ENCODE results near the gene MB21D2.
A peak's percentile ranks its signal among the peaks of the same experiment; 100 is the strongest.

MB21D2 gene

GRCh38 chr3:192887701-192888100 is 30.0 kb downstream of the MB21D2 start:
- H3K27ac Mint-ChIP-seq: no peak overlapping the region

GRCh38 chr3:192887047-192887446 is 30.6 kb downstream of the MB21D2 start:
- H3K4me1 Mint-ChIP-seq: peaks cover 37% of the 10 kb centered on the region

More at GRCh38 chr3:192887701-192888100, 30.0 kb downstream of the MB21D2 start:
- Mint-ChIP-seq H3K36me3 (no peaks in the 10 kb centered on the region), H3K4me1 (peaks cover 44% of the 10 kb centered on the region), H3K9me3 (no peaks in the 10 kb centered on the region), H3K27me3 (no peaks in the 10 kb centered on the region), H3K4me3 (no peak overlapping the region)
- ATAC-seq: no peak

GRCh38 chr3:192884777-192885773 is 32.6 kb downstream of the MB21D2 start:
- H3K36me3 Mint-ChIP-seq: no peaks in the 10 kb centered on the region
- H3K4me3 Mint-ChIP-seq: no peak overlapping the region
- H3K4me1 Mint-ChIP-seq: peaks cover 26% of the 10 kb centered on the region
- no peaks in the 10 kb centered on the region for H3K9me3 Mint-ChIP-seq
- ATAC-seq: no peak
- H3K27ac Mint-ChIP-seq: no peak overlapping the region
- no peaks in the 10 kb centered on the region for H3K27me3 Mint-ChIP-seq

More at GRCh38 chr3:192887047-192887446, 30.6 kb downstream of the MB21D2 start:
- ATAC-seq: no peak
- no peaks in the 10 kb centered on the region for H3K9me3 Mint-ChIP-seq
- peak overlapping the region; percentile 26 for H3K4me3 Mint-ChIP-seq
- H3K27ac Mint-ChIP-seq: peak overlapping the region; percentile 12
- H3K27me3 Mint-ChIP-seq: no peaks in the 10 kb centered on the region
- H3K36me3 Mint-ChIP-seq: no peaks in the 10 kb centered on the region

GRCh38 chr3:192883512-192883911 is 34.1 kb downstream of the MB21D2 start:
- ATAC-seq: no peak
- no peak overlapping the region for H3K4me3 Mint-ChIP-seq
- no peaks in the 10 kb centered on the region for H3K27me3 Mint-ChIP-seq
- no peaks in the 10 kb centered on the region for H3K36me3 Mint-ChIP-seq
- H3K27ac Mint-ChIP-seq: no peak overlapping the region
- H3K9me3 Mint-ChIP-seq: no peaks in the 10 kb centered on the region
- peaks cover 20% of the 10 kb centered on the region for H3K4me1 Mint-ChIP-seq

DNA sequence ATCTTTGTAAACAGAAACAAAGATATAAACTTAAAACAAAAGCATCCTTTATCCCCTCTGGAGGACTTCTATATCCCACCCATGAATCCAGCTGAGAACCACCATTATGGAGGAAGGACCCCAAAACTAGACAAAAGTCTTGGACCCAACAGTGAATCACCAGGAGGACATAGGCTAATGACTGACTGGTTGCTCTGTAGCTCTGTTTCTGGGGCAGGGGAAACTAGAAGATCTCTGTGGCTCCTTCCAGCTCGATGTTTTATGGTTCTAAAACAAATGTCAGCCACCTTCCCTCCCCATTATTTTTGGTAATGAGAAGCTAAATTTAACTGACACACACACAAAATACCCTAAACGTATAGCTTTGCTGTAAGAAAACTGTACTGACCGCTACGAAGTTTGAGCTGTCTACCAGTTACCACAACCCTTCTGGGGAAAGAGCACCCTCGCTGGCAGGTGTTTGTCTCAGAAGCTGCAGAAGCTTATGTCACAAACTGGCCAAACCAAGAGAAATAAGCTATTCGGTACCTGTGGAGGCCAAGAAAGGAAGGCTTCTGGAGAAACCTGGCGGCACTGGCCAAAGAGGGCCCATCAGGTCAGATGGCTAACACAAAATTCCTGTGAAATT is 36.4 kb downstream of the MB21D2 start:
- H3K27ac Mint-ChIP-seq: no peak overlapping the region

GRCh38 chr3:192880313-192880712 is 37.3 kb downstream of the MB21D2 start:
- H3K27ac Mint-ChIP-seq: no peak overlapping the region
- peaks cover 2% of the 10 kb centered on the region for H3K4me1 Mint-ChIP-seq
- no peaks in the 10 kb centered on the region for H3K36me3 Mint-ChIP-seq
- ATAC-seq: no peak
- no peaks in the 10 kb centered on the region for H3K27me3 Mint-ChIP-seq
- no peaks in the 10 kb centered on the region for H3K9me3 Mint-ChIP-seq
- no peak overlapping the region for H3K4me3 Mint-ChIP-seq

More for the DNA sequence above, 36.4 kb downstream of the MB21D2 start:
- peaks cover 4% of the 10 kb centered on the region for H3K4me1 Mint-ChIP-seq
- no peak for ATAC-seq
- H3K36me3 Mint-ChIP-seq: no peaks in the 10 kb centered on the region
- H3K4me3 Mint-ChIP-seq: no peak overlapping the region
- no peaks in the 10 kb centered on the region for H3K9me3 Mint-ChIP-seq
- no peaks in the 10 kb centered on the region for H3K27me3 Mint-ChIP-seq

DNA sequence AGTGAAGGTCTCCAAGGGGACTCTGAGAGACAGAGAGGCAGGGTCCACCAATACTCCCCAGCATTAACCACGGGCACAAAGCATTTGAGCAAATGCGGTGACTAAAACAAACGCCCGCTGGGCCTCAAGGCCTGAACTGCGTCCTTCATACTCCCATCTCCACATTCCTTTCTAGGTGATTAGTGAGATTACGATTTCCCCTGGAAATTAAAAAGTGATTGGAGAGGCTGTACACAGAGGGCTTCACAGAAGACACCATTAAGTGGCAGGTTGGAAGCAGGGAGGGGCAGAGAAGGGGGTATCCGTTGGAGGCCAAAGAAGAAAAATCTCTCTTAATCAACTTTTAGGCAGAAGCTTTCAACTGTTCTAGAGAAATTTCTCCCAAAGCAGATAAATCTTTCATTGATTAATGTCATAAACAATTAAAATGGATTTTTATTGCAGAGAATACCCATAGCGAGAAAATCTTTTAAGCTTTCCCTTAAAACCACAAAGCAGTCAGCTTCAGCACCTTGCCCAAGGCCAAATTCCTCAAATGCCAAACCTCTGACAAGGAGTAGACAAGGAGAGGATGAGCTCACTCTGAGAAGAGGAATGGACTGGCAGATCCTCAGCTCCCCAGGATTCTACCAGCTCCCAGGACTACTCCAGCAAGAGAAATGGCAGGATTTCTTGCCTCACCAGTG is 38.2 kb downstream of the MB21D2 start:
- Mint-ChIP-seq H3K9me3 (no peaks in the 10 kb centered on the region), H3K4me1 (no peaks in the 10 kb centered on the region)

GRCh38 chr3:192875971-192876565 is 41.6 kb downstream of the MB21D2 start:
- no peak overlapping the region for H3K4me3 Mint-ChIP-seq
- no peaks in the 10 kb centered on the region for H3K27me3 Mint-ChIP-seq
- no peak for ATAC-seq

More for the DNA sequence above, 38.2 kb downstream of the MB21D2 start:
- Mint-ChIP-seq H3K27me3 (no peaks in the 10 kb centered on the region), H3K36me3 (no peaks in the 10 kb centered on the region), H3K4me3 (no peak overlapping the region), H3K27ac (peak overlapping the region; percentile 14)
- ATAC-seq: no peak

GRCh38 chr3:192870822-192871221 is 46.8 kb downstream of the MB21D2 start:
- Mint-ChIP-seq H3K36me3 (no peaks in the 10 kb centered on the region), H3K9me3 (no peaks in the 10 kb centered on the region), H3K27ac (no peak overlapping the region), H3K4me1 (no peaks in the 10 kb centered on the region), H3K27me3 (no peaks in the 10 kb centered on the region), H3K4me3 (no peak overlapping the region)
- ATAC-seq: no peak

More at GRCh38 chr3:192875971-192876565, 41.6 kb downstream of the MB21D2 start:
- no peak overlapping the region for H3K27ac Mint-ChIP-seq
- no peaks in the 10 kb centered on the region for H3K9me3 Mint-ChIP-seq
- no peaks in the 10 kb centered on the region for H3K36me3 Mint-ChIP-seq
- H3K4me1 Mint-ChIP-seq: no peaks in the 10 kb centered on the region

DNA sequence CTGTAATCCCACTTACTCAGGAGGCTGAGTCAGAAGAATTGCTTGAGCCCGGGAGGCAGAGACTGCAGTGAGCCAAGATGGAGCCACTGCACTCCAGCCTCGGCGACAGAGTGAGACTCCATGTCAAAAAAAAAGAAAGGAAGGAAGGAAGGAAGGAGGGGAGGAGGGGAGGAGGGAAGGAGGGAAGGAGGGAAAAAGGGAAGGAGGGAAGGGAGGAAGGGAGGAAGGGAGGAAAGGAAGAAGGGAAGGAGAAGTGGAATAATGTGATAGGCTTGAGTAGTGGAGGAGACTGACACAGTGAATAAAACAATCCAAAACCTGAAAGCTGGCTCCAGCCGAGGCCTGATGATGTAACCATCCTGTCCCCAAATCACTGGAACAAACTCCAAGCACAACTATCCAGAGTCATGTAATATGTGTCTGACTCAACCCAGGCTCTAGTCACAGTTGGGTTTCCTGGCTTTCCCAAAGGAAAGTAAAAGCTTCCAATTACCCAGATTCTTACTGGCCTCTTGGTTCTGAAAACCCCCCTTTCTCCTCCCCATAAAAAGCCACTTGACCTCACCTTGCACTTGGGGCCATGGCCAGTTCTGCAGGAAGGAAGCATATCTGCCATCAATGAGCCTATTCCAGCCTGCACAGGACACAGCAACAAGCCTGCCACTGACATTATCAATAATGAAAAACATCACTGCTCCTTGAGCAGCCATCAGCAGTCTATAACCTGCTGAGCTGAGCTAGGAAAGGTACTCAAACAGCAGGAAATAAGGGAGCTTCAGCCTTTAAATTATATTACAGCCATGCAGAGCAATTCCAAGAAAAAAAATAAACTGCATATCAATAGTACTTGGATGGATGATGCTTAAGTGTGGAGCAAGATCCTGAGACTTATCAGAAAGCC is 48.3 kb downstream of the MB21D2 start:
- Mint-ChIP-seq H3K36me3 (no peaks in the 10 kb centered on the region), H3K27me3 (no peaks in the 10 kb centered on the region), H3K4me3 (no peak overlapping the region), H3K27ac (no peak overlapping the region), H3K9me3 (no peaks in the 10 kb centered on the region), H3K4me1 (peaks cover 11% of the 10 kb centered on the region)
- no peak for ATAC-seq

DNA sequence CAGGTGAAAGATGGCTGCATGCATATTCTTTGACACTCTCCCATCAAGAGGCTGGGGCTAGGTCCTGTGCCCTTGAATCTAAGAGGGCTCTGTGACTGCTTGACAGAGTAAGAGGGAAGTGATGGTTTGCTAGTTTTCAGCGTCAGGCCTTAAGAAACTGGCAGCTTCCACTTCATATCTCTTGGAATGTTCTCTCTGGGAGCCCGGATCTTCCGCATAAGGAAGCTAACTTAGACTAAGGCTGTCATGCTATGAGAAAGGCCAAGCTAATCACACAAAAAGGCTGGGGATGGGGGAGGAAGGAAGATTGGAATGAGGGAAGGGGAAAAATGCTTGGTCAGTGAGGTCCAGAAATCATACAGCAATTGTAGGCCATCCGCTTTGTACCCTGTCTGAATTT is 50.0 kb downstream of the MB21D2 start:
- H3K27ac Mint-ChIP-seq: no peak overlapping the region
- H3K27me3 Mint-ChIP-seq: no peaks in the 10 kb centered on the region
- H3K4me1 Mint-ChIP-seq: peaks cover 11% of the 10 kb centered on the region
- H3K36me3 Mint-ChIP-seq: no peaks in the 10 kb centered on the region
- no peak overlapping the region for H3K4me3 Mint-ChIP-seq
- ATAC-seq: no peak
- no peaks in the 10 kb centered on the region for H3K9me3 Mint-ChIP-seq

GRCh38 chr3:192866804-192867203 is 50.9 kb downstream of the MB21D2 start:
- Mint-ChIP-seq H3K4me1 (peaks cover 15% of the 10 kb centered on the region), H3K36me3 (no peaks in the 10 kb centered on the region)

GRCh38 chr3:192864941-192865340 is 52.7 kb downstream of the MB21D2 start:
- Mint-ChIP-seq H3K36me3 (no peaks in the 10 kb centered on the region), H3K9me3 (no peaks in the 10 kb centered on the region), H3K27ac (peak overlapping the region; percentile 63), H3K4me3 (no peak overlapping the region), H3K4me1 (peaks cover 16% of the 10 kb centered on the region), H3K27me3 (no peaks in the 10 kb centered on the region)
- no peak for ATAC-seq

More at GRCh38 chr3:192866804-192867203, 50.9 kb downstream of the MB21D2 start:
- no peaks in the 10 kb centered on the region for H3K27me3 Mint-ChIP-seq
- no peaks in the 10 kb centered on the region for H3K9me3 Mint-ChIP-seq
- H3K4me3 Mint-ChIP-seq: no peak overlapping the region
- ATAC-seq: no peak
- no peak overlapping the region for H3K27ac Mint-ChIP-seq

- Mint-ChIP-seq H3K4me3 (no peak overlapping the region), H3K9me3 (no peaks in the 10 kb centered on the region), H3K27ac (no peak overlapping the region), H3K27me3 (no peaks in the 10 kb centered on the region), H3K36me3 (no peaks in the 10 kb centered on the region), H3K4me1 (peaks cover 24% of the 10 kb centered on the region)
- no peak for ATAC-seq
Observed at GRCh38 chr3:192863091-192863420, 54.6 kb downstream of the MB21D2 start.
